AG04449 (cell line): ENCODE results near the gene PSTK.

Source experiments
- CTCF ChIA-PET: fragments of 350-600 bp; formaldehyde crosslinking; extraction: SDS; loops from one replicate; lab custom pipeline; 2021; ENCODE audit warnings: antibody characterized with exemption; lab: Yijun Ruan, JAX
- POLR2A ChIA-PET: fragments of 400-600, 350-600 bp; formaldehyde crosslinking; extraction: SDS; loops from one replicate; lab custom pipeline; 2020; ENCODE audit warnings: antibody characterized with exemption, inconsistent platforms; lab: Yijun Ruan, JAX
- DNase-seq: peaks from one replicate; pipeline ENCODE4 v3.0.0-alpha.2; 2010; ENCODE audit warnings: low read depth, low spot score
- H3K4me3 ChIP-seq: 2 replicates; pipeline ENCODE4 v1.5.1; 2011; ENCODE audit warnings: low read depth, mild to moderate bottlenecking, control low read depth, low read length
- CTCF ChIP-seq: IDR thresholded peaks from one replicate; pipeline ENCODE4 v1.5.1; 2011; ENCODE audit warnings: mild to moderate bottlenecking, moderate library complexity, low read length, control low read depth, inconsistent platforms; ENCODE audit not compliant: insufficient read depth; ENCODE audit errors: missing control alignments

Gene PSTK

DNA sequence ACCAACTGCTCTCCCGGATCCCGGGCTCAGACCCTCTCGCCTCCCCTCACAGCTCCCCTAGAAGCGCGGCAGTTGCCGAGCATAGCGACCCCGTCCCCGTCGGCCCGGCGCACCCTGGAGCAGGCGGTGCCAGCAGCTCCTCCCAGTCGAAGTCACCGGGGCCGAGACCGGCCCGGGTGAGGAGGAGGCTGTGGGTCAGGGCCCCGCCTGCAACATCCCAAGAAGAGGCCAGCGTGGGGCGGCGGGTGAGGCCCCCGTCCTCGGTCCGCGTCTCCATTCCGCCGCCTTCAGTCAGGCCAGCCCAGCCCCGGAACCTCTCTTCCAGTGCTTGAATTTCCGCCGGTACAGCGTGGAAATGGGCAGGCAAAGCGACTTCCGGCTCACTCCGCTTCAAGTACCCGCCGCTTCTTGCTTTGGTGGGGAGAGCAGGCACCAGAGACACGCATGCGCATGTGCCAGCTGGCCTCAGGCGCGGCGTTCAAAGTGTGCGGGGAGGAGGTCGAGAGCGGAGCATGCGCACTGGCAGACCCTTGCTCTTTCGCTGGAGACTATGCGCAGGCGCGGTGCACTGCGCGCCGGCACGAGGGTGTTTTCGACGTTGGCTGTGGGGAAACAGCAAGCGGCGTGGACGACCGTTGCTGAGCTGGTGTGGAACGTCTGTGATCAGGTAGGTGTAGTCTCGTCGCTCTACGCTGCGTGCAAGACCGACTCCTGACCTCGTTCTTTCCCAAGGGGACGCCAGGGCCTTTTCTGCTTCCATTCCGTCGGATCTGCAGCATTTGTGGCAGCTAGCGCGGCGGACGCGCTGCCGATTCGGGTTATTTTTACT lies 26.1 kb upstream of the PSTK start, which contains the start of gene C10orf88:
TSS of gene C10orf88 (minus strand) at position 326 of the 829 bp plus-strand sequence. CDS start at position 277, 49 bp downstream.
- TF ChIP-seq CTCF = peak; percentile 1
- CTCF ChIA-PET = interaction anchor here (0.9 to 3.8 kb wide), 3 partner anchors 9 to 31 kb away, joined by 3 to 24 read pairs (median 4); partner anchors contain the start of gene PSTK
- POLR2A ChIA-PET = interaction anchor here (1.4 kb wide), 1 partner anchor 26 kb away, joined by 4 read pairs; the partner anchor contains the start of gene PSTK
- peak within 1 kb of the TSS; percentile 80 for H3K4me3 ChIP-seq
- DNase-seq = peak; percentile 93

GRCh38 chr10:122954731-122955050 lies 25.5 kb upstream of the PSTK start:
- ChIA-PET CTCF (interaction anchor here (1.3 to 3.8 kb wide), 2 partner anchors 25 to 31 kb away, joined by 3 to 24 read pairs; partner anchors contain the start of gene PSTK), POLR2A (interaction anchor here (1.4 kb wide), 1 partner anchor 26 kb away, joined by 4 read pairs; the partner anchor contains the start of gene PSTK)
- peak overlapping the region; percentile 80 for H3K4me3 ChIP-seq
- no peak for TF ChIP-seq CTCF
- DNase-seq = no peak

GRCh38 chr10:122955892-122956291 lies 24.3 kb upstream of the PSTK start:
- no peak for TF ChIP-seq CTCF
- CTCF ChIA-PET = interaction anchor here (3.8 kb wide), 1 partner anchor 24 kb away, joined by 24 read pairs; the partner anchor contains the start of gene PSTK
- no peak overlapping the region for H3K4me3 ChIP-seq
- POLR2A ChIA-PET = no interaction called here
- DNase-seq = no peak

GRCh38 chr10:122957474-122957873 lies 22.7 kb upstream of the PSTK start:
- POLR2A ChIA-PET = no interaction called here
- CTCF ChIA-PET = interaction anchor here (0.9 to 2.1 kb wide), 3 partner anchors 11 to 24 kb away, joined by 4 to 11 read pairs (median 4); partner anchors contain the start of gene PSTK
- DNase-seq = no peak
- TF ChIP-seq CTCF = no peak
- no peak overlapping the region for H3K4me3 ChIP-seq

DNA sequence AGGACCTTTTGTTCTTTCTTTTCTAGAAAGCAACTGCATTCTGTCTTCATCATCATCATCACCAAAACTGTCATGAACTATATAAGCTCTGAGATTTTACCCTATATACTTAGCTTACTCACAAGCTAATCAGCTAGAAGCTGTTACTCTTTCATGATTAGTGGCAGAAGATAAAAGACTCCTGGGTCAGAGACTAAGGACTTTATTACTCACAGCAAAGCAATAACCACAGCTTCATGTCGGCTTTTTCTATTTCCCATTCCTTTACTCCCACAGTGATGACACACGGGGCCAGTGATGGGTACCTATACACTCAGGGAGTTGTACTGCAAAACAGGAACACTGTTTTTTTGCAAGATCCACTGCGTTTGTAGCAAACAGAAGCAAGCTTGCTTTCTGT lies 17.8 kb upstream of the PSTK start:
- CTCF ChIA-PET = interaction anchor here (1.3 to 1.4 kb wide), 2 partner anchors 13 to 18 kb away, joined by 4 to 7 read pairs; partner anchors contain the start of gene PSTK
- H3K4me3 ChIP-seq = no peak overlapping the region
- TF ChIP-seq CTCF = no peak
- POLR2A ChIA-PET = no interaction called here
- no peak for DNase-seq

DNA sequence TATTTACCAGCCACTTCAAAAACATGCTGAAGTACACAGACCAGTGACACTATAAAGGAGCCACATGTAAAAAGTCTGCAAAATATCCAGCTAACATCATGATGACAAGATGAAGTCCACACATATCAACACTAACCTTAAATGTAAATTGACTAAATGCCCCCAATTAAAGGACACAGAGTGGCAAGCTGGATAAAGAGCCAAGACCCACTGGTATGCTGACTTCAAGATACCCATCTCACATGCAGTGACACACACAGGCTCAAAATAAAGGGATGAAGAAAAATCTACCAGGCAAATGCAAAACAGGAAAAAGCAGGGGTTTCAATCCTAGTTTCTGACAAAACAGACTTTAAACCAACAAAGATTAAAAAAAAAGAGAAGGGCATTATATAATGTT lies 13.3 kb upstream of the PSTK start:
- no peak for TF ChIP-seq CTCF

More for the DNA sequence above, 13.3 kb upstream of the PSTK start:
- H3K4me3 ChIP-seq = no peak overlapping the region
- CTCF ChIA-PET = interaction anchor here (6.0 kb wide), 1 partner anchor 13 kb away, joined by 37 read pairs; the partner anchor contains the start of gene PSTK
- POLR2A ChIA-PET = no interaction called here
- no peak for DNase-seq
